ENCODE data around the gene CCDC88C.

Gene CCDC88C

GRCh38 chr14:91308337-91308736 is 109.3 kb downstream of the CCDC88C start:
- DNase-seq (ENCODE audit: low read depth), result no peak

- no peak for DNase-seq (ENCODE audit: low read depth)
Measured at GRCh38 chr14:91307652-91308051, 110.0 kb downstream of the CCDC88C start.

GRCh38 chr14:91307046-91307445 is 110.6 kb downstream of the CCDC88C start:
- DNase-seq (ENCODE audit: low read depth), result no peak

- DNase-seq (ENCODE audit: low read depth), result no peak
Measured at GRCh38 chr14:91306547-91306946, 111.1 kb downstream of the CCDC88C start.

- DNase-seq (ENCODE audit: low read depth), result no peak
Measured at GRCh38 chr14:91305650-91306431, 111.8 kb downstream of the CCDC88C start.

- no peak for DNase-seq (ENCODE audit: low read depth)
Measured at GRCh38 chr14:91303924-91304229, 113.7 kb downstream of the CCDC88C start.

GRCh38 chr14:91303091-91303923 is 114.3 kb downstream of the CCDC88C start:
- no peak for DNase-seq (ENCODE audit: low read depth)

GRCh38 chr14:91302391-91302790 is 115.2 kb downstream of the CCDC88C start:
- no peak for DNase-seq (ENCODE audit: low read depth)

GRCh38 chr14:91300957-91301356 is 116.7 kb downstream of the CCDC88C start:
- DNase-seq (ENCODE audit: low read depth), result no peak

GRCh38 chr14:91300283-91300895 is 117.2 kb downstream of the CCDC88C start:
- no peak for DNase-seq (ENCODE audit: low read depth)

GRCh38 chr14:91299121-91300115 is 118.2 kb downstream of the CCDC88C start:
- no peak for DNase-seq (ENCODE audit: low read depth)

- DNase-seq (ENCODE audit: low read depth), result no peak
Measured at GRCh38 chr14:91298576-91298975, 119.0 kb downstream of the CCDC88C start.

- no peak for DNase-seq (ENCODE audit: low read depth)
Measured at GRCh38 chr14:91297081-91297711, 120.4 kb downstream of the CCDC88C start.

- DNase-seq (ENCODE audit: low read depth), result no peak
Measured at GRCh38 chr14:91295851-91296796, 121.5 kb downstream of the CCDC88C start.

- DNase-seq (ENCODE audit: low read depth), result no peak
Measured at GRCh38 chr14:91295276-91295845, 122.3 kb downstream of the CCDC88C start.

GRCh38 chr14:91294153-91294552 is 123.5 kb downstream of the CCDC88C start:
- no peak for DNase-seq (ENCODE audit: low read depth)

- no peak for DNase-seq (ENCODE audit: low read depth)
Measured at GRCh38 chr14:91293281-91293680, 124.3 kb downstream of the CCDC88C start.

- no peak for DNase-seq (ENCODE audit: low read depth)
Measured at GRCh38 chr14:91292491-91292890, 125.1 kb downstream of the CCDC88C start.

GRCh38 chr14:91291786-91292405 is 125.7 kb downstream of the CCDC88C start:
- DNase-seq (ENCODE audit: low read depth), result no peak

Measured in fibroblast of gingiva (primary cell).